AG04450 (cell line): Measurements from ENCODE around the gene PCDHGA9. TPM values are rescaled to one million over a fixed set of nuclear protein-coding genes. Genes with fewer than 3 reads are reported as not detected.

Experiments
- CTCF ChIA-PET: fragments of 300-600, 350-600 bp; formaldehyde crosslinking; extraction: SDS; loops from one replicate; lab custom pipeline; 2022; ENCODE audit warnings: antibody characterized with exemption, inconsistent platforms; lab: Charles Lee
- POLR2A ChIA-PET: fragments of 350-600 bp; formaldehyde crosslinking; extraction: SDS; loops from one replicate; lab custom pipeline; 2021; ENCODE audit warnings: antibody characterized with exemption, inconsistent platforms; lab: Yijun Ruan, JAX
- DNase-seq: peaks from one replicate; pipeline ENCODE4 v3.0.0-alpha.2; 2011; ENCODE audit warnings: low read depth, low spot score
- H3K27ac ChIP-seq: one replicate; pipeline ENCODE4 v1.5.1; 2012; ENCODE audit warnings: low read depth, low read length, control low read depth
- H3K27me3 ChIP-seq: one replicate; pipeline ENCODE4 v1.6.0; 2012; ENCODE audit warnings: low read length; ENCODE audit not compliant: control insufficient read depth, insufficient read depth
- H3K4me3 ChIP-seq: 2 replicates; pipeline ENCODE4 v1.5.1; 2011; ENCODE audit warnings: mild to moderate bottlenecking, low read depth, low read length, control low read depth
- H3K9me3 ChIP-seq: 2 replicates; pipeline ENCODE4 v1.5.1; 2012; ENCODE audit warnings: low read length; ENCODE audit not compliant: control insufficient read depth, insufficient read depth
- polyA plus RNA-seq: library from polyadenylated mRNA; depleted of rRNA; stranded (reverse); fragments of >200 nt; gene quantifications from 2 replicates; pipeline ENCODE4 v1.2.3, GENCODE V29; 2011
- TF ChIP-seq, protein P1 (sequence below): IDR thresholded peaks from 2 replicates; pipeline ENCODE4 v1.5.1; 2011; ENCODE audit warnings: low read depth, low read length, control low read depth, inconsistent platforms

PCDHGA9 gene
- polyA plus RNA-seq, 1 experiment: 6.4 TPM

GRCh38 chr5:141363952-141364660, 38.5 kb upstream of the PCDHGA9 start, which contains the start of gene PCDHGA5:
PCDHGA5 (plus strand) TSS chr5:141364162; CDS start chr5:141364331, 169 bp downstream.
- ChIA-PET POLR2A (no interaction called here), CTCF (interaction anchor here (0.7 to 2.0 kb wide), 6 partner anchors 34 to 204 kb away, joined by 3 to 11 read pairs (median 4); partner anchors contain the start of gene PCDHGA1)
- Histone ChIP-seq H3K27me3 (peaks cover 32% of the 10 kb centered on the region), H3K9me3 (peaks cover 59% of the 10 kb centered on the region), H3K4me3 (peak within 1 kb of the TSS; percentile 10; the same call in 1 of the 2 replicates), H3K27ac (no peak within 1 kb of the TSS)
- TF ChIP-seq, protein P1, sequence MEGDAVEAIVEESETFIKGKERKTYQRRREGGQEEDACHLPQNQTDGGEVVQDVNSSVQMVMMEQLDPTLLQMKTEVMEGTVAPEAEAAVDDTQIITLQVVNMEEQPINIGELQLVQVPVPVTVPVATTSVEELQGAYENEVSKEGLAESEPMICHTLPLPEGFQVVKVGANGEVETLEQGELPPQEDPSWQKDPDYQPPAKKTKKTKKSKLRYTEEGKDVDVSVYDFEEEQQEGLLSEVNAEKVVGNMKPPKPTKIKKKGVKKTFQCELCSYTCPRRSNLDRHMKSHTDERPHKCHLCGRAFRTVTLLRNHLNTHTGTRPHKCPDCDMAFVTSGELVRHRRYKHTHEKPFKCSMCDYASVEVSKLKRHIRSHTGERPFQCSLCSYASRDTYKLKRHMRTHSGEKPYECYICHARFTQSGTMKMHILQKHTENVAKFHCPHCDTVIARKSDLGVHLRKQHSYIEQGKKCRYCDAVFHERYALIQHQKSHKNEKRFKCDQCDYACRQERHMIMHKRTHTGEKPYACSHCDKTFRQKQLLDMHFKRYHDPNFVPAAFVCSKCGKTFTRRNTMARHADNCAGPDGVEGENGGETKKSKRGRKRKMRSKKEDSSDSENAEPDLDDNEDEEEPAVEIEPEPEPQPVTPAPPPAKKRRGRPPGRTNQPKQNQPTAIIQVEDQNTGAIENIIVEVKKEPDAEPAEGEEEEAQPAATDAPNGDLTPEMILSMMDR: peak; percentile 10; the same call in 1 of the 2 replicates
- no peak for DNase-seq

DNA sequence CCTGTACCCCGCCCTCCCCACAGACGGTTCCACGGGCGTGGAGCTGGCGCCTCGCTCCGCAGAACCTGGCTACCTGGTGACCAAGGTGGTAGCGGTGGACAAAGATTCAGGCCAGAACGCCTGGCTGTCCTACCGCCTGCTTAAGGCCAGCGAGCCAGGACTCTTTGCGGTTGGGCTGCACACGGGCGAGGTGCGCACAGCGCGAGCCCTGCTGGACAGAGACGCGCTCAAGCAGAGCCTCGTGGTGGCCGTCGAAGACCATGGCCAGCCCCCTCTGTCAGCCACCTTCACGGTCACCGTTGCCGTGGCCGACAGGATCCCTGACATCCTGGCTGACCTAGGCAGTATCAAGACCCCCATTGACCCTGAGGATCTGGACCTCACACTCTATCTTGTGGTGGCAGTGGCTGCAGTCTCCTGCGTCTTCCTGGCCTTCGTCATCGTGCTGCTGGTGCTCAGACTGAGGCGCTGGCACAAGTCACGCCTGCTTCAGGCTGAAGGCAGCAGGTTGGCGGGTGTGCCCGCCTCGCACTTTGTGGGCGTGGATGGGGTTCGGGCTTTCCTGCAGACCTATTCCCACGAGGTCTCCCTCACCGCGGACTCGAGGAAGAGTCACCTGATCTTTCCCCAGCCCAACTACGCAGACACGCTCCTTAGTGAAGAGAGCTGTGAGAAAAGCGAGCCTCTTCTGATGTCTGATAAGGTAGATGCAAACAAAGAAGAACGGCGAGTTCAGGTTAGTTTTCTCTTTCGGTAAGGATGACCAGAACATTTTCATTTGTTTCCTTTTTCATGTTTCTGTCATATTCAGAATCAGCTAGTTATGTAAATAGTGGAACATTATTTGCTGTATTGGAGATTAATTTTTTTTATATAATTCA, 36.3 kb upstream of the PCDHGA9 start:
- Histone ChIP-seq H3K27ac (no peak overlapping the region), H3K4me3 (no peak overlapping the region), H3K9me3 (peaks cover 57% of the 10 kb centered on the region), H3K27me3 (peaks cover 29% of the 10 kb centered on the region)
- ChIA-PET POLR2A (no interaction called here), CTCF (interaction anchor here (1.0 kb wide), 1 partner anchor 201 kb away, joined by 3 read pairs; no protein-coding TSS in a partner anchor)
- TF ChIP-seq, protein P1: no peak
- DNase-seq: no peak

DNA sequence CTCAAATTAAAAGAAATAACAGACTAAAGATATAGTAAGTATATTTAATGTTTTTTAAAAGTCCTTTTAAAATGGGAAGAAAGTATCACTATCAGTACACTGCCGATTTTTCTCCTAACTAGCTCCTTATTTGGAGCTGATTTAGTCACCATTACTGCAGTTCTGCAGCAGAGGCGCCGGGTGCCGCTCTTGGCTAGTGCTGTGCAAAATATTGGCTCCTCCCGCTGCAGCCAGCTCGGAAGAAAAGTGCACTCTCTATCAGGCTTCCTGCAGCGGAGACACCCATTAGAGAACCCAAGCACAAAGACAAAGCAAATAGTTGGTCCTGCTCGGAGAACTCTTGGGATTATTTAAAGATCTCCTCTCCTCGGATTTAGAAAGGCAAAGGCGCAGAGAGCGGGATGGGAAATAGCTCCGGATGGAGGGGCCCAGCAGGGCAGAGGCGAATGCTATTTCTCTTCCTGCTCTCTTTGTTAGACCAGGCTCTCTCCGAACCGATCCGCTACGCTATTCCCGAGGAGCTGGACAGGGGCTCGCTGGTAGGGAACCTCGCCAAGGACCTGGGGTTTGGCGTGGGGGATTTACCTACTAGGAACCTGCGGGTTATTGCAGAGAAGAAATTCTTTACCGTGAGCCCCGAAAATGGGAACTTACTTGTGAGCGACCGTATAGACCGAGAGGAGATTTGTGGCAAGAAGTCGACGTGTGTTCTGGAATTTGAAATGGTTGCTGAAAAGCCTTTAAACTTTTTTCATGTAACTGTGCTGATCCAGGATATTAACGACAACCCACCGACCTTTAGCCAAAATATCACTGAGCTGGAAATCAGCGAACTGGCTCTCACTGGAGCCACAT, 32.4 kb upstream of the PCDHGA9 start, which contains the start of gene PCDHGB3:
PCDHGB3 (plus strand) TSS at position 249 of the 855 bp plus-strand sequence; CDS start at position 402, 153 bp downstream.
- ChIA-PET POLR2A (interaction anchor here (0.7 to 1.2 kb wide), 3 partner anchors 10 to 194 kb away, joined by 3 to 4 read pairs (median 3); no protein-coding TSS in a partner anchor), CTCF (interaction anchor here (0.5 to 3.8 kb wide), 32 partner anchors 9 to 228 kb away, joined by 3 to 105 read pairs (median 4); partner anchors contain the start of genes PCDHB14, PCDHGA1, PCDHGA10 and PCDHGA11)
- DNase-seq: no peak
- peaks cover 16% of the 10 kb centered on the region for H3K27me3 ChIP-seq
- peak within 1 kb of the TSS; percentile 47 for H3K4me3 ChIP-seq
- peaks cover 65% of the 10 kb centered on the region for H3K9me3 ChIP-seq
- H3K27ac ChIP-seq: no peak within 1 kb of the TSS
- TF ChIP-seq, protein P1: peak; percentile 48

DNA sequence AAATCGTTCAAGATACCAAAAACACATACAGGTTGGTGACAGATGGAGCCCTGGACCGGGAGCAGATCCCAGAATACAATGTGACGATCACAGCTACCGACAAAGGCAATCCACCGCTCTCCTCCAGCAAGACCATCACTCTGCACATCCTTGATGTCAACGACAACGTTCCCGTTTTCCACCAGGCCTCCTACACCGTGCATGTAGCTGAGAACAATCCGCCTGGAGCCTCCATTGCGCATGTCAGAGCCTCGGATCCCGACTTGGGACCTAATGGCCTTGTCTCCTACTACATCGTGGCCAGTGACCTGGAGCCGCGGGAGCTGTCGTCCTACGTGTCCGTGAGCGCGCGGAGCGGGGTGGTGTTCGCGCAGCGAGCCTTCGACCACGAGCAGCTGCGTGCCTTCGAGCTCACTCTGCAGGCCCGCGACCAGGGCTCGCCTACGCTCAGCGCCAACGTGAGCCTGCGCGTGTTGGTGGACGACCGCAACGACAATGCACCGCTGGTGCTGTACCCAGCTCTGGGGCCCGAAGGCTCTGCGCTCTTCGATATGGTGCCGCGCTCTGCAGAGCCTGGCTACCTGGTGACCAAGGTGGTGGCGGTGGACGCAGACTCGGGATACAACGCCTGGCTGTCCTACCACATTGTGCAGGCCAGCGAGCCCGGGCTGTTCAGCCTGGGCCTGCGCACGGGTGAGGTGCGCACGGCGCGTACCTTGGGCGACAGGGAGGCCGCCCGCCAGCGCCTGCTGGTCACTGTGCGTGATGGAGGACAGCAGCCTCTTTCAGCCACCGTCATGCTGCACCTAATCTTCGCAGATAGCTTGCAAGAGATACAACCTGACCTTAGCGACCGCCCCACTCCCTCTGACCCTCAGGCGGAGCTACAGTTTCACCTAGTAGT, 30.8 kb upstream of the PCDHGA9 start:
- TF ChIP-seq, protein P1: no peak
- CTCF ChIA-PET: interaction anchor here (0.9 to 3.8 kb wide), 8 partner anchors 22 to 195 kb away, joined by 3 to 105 read pairs (median 14); partner anchors contain the start of genes PCDHGA10, PCDHGA12, PCDHGB1 and TAF7
- Histone ChIP-seq H3K4me3 (no peak overlapping the region), H3K9me3 (peaks cover 67% of the 10 kb centered on the region), H3K27me3 (peaks cover 4% of the 10 kb centered on the region), H3K27ac (no peak overlapping the region)
- DNase-seq: no peak
- POLR2A ChIA-PET: no interaction called here
